ACHN (cell line): Measurements from ENCODE around the gene C6orf118.

Source experiments
- DNase-seq: peaks from one replicate; pipeline ENCODE4 v3.0.0-alpha.2; 2015
- in situ Hi-C: cut with HindIII; loops from 2 replicates; pipeline ENCODE4 v1.10.0; 2017; ENCODE audit warnings: low sequenced_read_pairs, low pct_ligation_motif_present, low pct_unique_long_range_greater_than_20kb

C6orf118 gene

DNA sequence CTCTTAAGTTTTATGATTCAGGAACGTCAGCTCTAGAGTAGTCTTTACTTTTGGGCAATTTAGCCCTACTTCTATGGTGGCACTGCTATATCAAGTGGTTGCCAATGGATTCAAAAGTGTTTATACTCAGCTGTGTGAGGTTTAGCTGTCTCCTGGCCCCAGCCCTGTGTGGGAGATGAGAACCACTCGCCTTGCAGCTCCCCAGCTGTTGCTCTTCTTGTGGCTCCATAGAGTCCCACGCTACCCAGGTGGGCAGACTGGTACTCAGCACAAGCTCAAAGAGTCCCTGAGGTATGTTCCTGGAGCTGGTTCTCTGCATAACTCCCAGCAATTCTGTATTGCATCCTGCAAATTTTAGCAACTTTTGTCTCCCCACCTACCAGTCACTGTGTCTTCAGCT, 59.6 kb downstream of the C6orf118 start:
- no peak for DNase-seq
- in situ Hi-C loops, result no loop called here

DNA sequence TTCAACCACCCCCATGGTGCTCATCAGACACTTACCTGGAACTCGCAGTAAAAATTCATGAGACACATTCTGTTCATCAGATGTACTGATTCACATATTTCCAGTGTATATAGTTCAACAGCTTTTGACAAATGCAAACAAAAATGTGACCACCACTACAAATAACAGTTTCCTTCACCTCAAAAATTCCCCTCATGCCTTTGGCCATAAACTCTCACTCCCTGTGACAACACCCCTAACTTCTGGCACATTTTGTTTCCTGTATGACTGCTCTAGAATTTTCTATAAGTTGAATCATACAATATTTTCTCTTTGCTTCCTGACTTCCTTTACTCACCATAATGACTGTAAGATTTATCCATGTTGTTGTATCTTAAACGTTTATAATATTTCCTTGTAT, 63.7 kb downstream of the C6orf118 start:
- no peak for DNase-seq
- in situ Hi-C loops, result no loop called here

DNA sequence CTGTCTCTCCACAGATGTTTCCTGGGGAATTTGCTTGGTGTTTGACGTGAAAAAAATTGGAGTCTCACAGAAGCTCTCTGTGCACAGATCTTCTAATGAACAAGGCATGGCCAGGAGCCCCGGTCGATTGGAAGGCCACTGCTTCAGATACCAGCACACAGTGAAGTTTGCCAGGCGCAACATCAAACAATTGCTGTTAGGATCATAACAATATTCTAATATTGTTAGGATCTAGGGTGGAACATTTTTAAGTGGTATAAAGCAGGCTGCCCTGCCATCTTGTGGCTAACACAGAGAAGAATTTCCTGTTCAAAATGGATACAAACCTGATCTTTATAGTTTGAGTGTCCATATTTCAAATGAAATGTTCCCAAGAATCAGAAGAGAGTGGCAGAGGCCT, 64.1 kb downstream of the C6orf118 start:
- peak; percentile 15 for DNase-seq
- in situ Hi-C loops, result no loop called here

DNA sequence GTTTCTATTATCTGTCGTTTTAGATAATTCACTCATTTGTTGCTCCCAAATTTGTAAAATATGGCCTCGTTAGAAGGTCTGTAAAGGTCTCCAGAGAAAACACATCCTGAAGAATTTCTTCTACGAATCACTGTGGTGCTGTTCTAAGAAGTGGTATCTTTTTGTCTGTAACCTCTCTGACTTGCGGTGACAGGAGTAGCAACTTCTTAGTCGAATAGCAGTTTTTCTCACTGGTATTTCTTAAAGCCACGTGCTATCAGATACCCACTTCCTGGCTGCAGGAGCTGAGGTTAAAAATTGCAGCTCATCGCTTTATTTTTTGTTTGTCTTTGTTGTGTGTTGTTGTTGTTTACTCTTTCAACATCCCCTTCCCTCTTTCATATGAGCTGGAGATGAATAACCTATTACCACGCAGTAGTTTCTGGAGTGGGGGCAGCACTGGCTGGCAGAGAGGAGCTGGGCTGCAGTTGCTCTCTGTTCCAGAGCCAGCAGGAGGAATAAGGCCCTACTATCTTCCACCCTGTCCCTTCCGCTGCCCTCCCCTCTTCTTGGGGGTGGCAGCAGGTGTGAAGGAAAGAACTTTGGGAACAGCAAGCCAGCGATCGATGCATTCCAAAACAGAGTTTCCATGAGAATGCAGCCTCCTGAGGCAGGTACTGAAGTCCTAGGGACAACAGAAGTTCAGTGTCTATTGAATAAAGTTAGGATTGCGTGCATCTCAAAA, 64.7 kb downstream of the C6orf118 start:
- DNase-seq, result no peak
- in situ Hi-C loops, result no loop called here

DNA sequence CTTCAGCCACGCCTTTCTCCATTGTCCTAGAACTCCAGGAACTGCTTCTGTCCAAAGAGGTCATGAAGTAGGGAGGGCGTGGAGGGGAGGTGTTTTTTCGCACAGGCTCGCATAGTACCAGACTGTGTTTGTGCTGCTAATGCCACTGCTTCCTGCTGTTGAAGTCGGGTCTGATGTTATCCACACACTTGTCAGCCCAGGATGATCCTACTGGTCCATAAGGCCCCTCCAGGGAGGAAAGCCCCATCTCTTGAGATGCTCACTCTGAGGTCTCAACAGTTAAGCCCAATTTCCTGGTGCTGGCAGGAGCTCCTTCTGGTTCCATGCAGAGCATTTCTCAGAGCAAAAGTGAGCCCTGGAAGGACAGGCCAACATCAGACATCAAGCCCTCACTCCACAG, 65.6 kb downstream of the C6orf118 start:
- in situ Hi-C loops, result no loop called here
- DNase-seq, result no peak

DNA sequence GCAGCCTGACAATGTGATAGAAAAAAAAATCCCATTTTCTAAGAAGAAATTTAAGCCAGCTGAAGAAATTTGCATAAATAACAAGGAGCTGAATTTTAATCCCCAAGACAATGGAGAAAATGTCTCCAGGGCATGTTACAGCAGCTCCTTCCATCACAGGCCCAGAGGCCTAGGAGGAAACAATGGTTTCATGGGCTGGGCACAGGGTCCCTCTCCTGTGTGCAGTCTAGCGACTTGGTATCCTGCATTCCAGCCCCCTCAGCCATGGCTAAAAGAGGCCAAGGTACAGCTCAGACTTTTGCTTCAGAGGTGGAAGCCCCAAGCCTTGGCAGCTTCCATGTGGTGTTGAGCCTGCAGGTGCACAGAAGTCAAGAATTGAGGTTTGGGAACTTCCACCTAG, 73.1 kb downstream of the C6orf118 start:
- DNase-seq, result no peak
- in situ Hi-C loops, result no loop called here

DNA sequence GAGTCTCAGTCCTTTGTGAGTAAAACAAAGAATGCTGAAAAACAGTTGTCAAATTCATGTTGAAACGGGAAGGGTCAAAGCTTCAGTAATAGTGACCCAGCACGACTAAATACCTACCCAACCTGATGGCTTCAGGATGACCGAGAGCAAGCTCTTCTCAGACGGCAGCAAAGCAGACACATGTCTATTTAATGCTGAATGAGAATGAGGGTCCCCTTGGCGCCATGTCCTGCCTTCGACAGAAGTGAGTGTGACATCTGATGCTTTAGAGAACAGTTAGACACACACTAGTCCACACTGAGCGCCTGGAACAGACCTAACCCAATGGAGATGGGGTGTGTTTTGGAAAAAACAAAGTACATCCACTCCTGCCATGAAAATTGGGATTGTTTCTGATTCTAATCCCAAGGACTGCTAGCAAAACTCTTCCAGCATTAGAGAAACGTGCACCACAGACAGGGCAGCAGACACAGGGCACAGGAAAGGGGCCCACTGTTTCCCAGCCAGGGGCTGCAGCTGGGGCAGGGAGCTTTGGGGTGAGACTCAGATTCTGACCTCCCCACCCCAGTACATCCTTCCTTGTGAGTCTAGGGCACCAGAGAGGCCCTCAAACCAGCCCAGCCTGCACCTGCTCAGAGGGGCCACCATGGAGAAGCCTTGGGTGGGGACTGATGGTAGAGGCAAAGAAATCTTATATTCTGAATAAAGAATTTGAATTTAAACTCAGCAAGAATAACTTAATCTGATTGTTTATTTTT, 76.5 kb downstream of the C6orf118 start:
- DNase-seq, result no peak
- in situ Hi-C loops, result no loop called here

DNA sequence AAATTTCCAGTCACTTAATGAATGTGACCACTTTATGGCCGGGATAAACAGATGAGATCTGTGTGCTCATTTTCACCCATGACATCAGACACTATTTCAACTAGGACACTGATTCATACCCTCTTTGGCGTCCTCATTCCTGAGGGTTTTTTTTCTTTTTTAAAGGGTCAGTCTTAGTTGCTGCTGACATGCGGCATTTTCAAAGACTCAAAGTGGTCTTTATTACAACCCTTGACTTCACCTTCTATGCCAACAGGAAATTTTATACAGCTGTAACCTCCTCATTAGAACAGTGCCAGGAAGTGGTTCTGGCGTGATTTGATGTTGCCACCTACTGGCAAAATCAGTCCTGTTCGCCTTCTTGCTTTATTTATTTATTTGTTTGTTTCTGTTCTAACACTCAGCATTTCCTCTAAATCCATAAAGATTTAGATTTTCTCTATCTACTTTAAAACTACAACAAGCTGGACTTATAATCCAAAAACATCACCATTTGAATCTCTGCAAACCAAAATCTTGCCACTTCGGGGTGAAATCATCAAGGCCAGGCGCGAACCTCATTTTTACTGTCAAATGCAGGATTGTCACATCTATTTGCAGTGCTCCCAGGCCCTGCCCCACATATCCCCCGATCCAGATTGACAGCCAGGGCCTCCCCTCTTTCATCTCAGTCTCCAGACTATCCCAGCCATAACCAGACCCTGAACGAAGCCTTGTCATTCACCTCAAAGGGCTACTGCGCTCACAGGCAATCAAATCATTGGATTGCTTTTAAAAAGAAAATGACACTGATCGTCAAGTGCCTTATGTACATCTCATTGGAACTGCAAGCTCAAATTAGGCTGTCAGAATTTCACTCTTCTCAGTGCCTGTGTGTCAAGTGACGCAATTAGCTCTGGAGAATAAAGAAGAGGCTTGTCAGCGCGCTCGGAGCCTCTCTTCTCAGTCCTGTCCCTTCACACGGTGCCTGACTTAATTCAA, 77.5 kb downstream of the C6orf118 start:
- peak; percentile 44 for DNase-seq
- in situ Hi-C loops, result no loop called here

DNA sequence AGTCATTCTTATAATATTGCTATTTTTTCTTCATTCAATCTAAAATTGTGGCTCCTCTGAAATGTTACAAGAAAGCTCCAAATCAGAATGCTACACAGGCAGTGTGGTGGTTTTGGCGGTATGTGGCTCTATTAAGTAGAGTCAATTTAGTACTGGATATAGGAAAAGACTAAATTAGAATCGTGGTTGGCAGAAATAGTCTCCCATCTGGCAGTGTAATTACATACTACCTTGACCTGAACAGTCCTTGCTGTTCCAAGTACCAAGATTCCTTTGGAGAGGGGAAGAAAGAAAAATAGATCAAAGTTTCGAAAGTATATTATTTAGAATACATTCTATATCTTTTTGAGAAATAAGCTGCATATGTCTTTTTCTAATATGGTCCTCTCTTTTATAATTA, 78.2 kb downstream of the C6orf118 start:
- no peak for DNase-seq
- in situ Hi-C loops, result no loop called here
